SK-N-SH (cell line): ENCODE results near the gene CAPN7. TPM values are rescaled to one million over a fixed set of nuclear protein-coding genes. Genes with fewer than 3 reads are reported as not detected.

Experiments
- CTCF ChIA-PET: fragments of 300-600, 350-600 bp; formaldehyde crosslinking; extraction: SDS; loops from one replicate; lab custom pipeline; 2021; lab: Yijun Ruan, JAX
- POLR2A ChIA-PET: fragments of 350-600 bp; sonication (Branson Sonifier 250); formaldehyde crosslinking; extraction: SDS; loops from one replicate; lab custom pipeline; 2020; ENCODE audit warnings: antibody characterized with exemption, inconsistent platforms; lab: Yijun Ruan, JAX
- DNase-seq: peaks from one replicate; pipeline ENCODE4 v3.0.0; 2012
- H2AFZ ChIP-seq: fragments of 200-600 bp; sonication (generic); 2 replicates; pipeline ENCODE4 v1.8.1; 2016; ENCODE audit warnings: antibody characterized with exemption, mild to moderate bottlenecking, low read depth
- H3F3A ChIP-seq: fragments of 200-600 bp; sonication (generic); replicated peaks from 2 replicates; pipeline ENCODE3; 2016; ENCODE audit warnings: antibody characterized with exemption, mild to moderate bottlenecking; ENCODE audit not compliant: insufficient read depth
- H3K27ac ChIP-seq, 2 experiments: fragments of 200-500 bp in 1 of 2; fragments of 200-600 bp in 1 of 2; sonication (Bioruptor generic) in 1 of 2; sonication (generic), shearing (Covaris generic) in 1 of 2; 2 replicates each; pipeline versions ENCODE4 v1.5.1 to v1.6.1; 2014 to 2016; ENCODE audit warnings: low read depth in 2 of 2, inconsistent platforms in 1 of 2, low read length in 1 of 2, mild to moderate bottlenecking in 1 of 2, mixed read lengths in 1 of 2
- H3K27me3 ChIP-seq: fragments of 200-600 bp; sonication (generic), shearing (Covaris generic); 2 replicates; pipeline ENCODE4 v1.6.1; 2016; ENCODE audit warnings: mixed run types; ENCODE audit not compliant: insufficient read depth
- H3K36me3 ChIP-seq, 2 experiments: fragments of 200-500 bp in 1 of 2; fragments of 200-600 bp in 1 of 2; sonication (Bioruptor generic) in 1 of 2; sonication (generic) in 1 of 2; replicated peaks in 1 of 2; 2 replicates each; pipeline versions ENCODE3 to v1.5.1; 2014 to 2016; ENCODE audit warnings: low read length in 1 of 2, mild to moderate bottlenecking in 1 of 2; ENCODE audit not compliant: insufficient read depth in 2 of 2, control insufficient read depth in 1 of 2
- H3K4me1 ChIP-seq, 2 experiments: fragments of 200-500 bp in 1 of 2; fragments of 200-600 bp in 1 of 2; sonication (Bioruptor generic) in 1 of 2; sonication (generic), shearing (Covaris generic) in 1 of 2; 2 replicates each; pipeline versions ENCODE4 v1.5.1 to v1.6.1; 2014 to 2016; ENCODE audit warnings: low read depth in 1 of 2, low read length in 1 of 2, mixed run types in 1 of 2; ENCODE audit not compliant: insufficient read depth in 2 of 2, control insufficient read depth in 1 of 2
- H3K4me2 ChIP-seq: fragments of 200-600 bp; sonication (generic), shearing (Covaris generic); 2 replicates; pipeline ENCODE4 v1.6.1; 2017; ENCODE audit warnings: mixed run types
- H3K4me3 ChIP-seq, 2 experiments: fragments of 200-500 bp in 1 of 2; fragments of 200-600 bp in 1 of 2; sonication (Bioruptor generic) in 1 of 2; sonication (generic), shearing (Covaris generic) in 1 of 2; 2 replicates each; pipeline versions ENCODE4 v1.5.1 to v1.8.1; 2014 to 2016; ENCODE audit warnings: low read depth in 2 of 2, inconsistent platforms in 1 of 2, low read length in 1 of 2, mild to moderate bottlenecking in 1 of 2, mixed read lengths in 1 of 2, moderate library complexity in 1 of 2
- H3K79me2 ChIP-seq: fragments of 200-600 bp; sonication (generic); 2 replicates; pipeline ENCODE4 v1.8.1; 2017; ENCODE audit warnings: mild to moderate bottlenecking; ENCODE audit not compliant: insufficient read depth
- H3K9ac ChIP-seq: fragments of 200-600 bp; sonication (generic); 2 replicates; pipeline ENCODE4 v1.6.1; 2017; ENCODE audit warnings: mixed run types
- H3K9me2 ChIP-seq: fragments of 200-600 bp; sonication (generic); 2 replicates; pipeline ENCODE4 v1.6.1; 2017; ENCODE audit warnings: mixed run types
- H3K9me3 ChIP-seq: fragments of 200-600 bp; sonication (generic); 2 replicates; pipeline ENCODE4 v1.6.1; 2017; ENCODE audit warnings: mixed run types, mild to moderate bottlenecking, moderate library complexity
- H4K20me1 ChIP-seq: fragments of 200-600 bp; sonication (generic); 2 replicates; pipeline ENCODE4 v1.6.1; 2017; ENCODE audit warnings: mild to moderate bottlenecking, mixed run types; ENCODE audit not compliant: insufficient read depth
- CTCF ChIP-seq: fragments of 200-600 bp; sonication (generic); IDR thresholded peaks from 2 replicates; pipeline ENCODE4 v1.6.1; 2017; ENCODE audit warnings: antibody characterized with exemption, mild to moderate bottlenecking, moderate library complexity
- EZH2phosphoT487 ChIP-seq: fragments of 200-600 bp; sonication (generic); IDR thresholded peaks from 2 replicates; pipeline ENCODE4 v1.6.1; 2017; ENCODE audit warnings: low read depth, mixed run types, mild to moderate bottlenecking, antibody characterized with exemption, moderate library complexity, borderline replicate concordance
- FOSL2 ChIP-seq: IDR thresholded peaks from 2 replicates; pipeline ENCODE4 v1.4.0; 2012; ENCODE audit warnings: low read depth, mild to moderate bottlenecking, moderate library complexity, borderline replicate concordance
- FOXM1 ChIP-seq: IDR thresholded peaks from 2 replicates; pipeline ENCODE4 v1.4.0; 2012; ENCODE audit warnings: low read depth, mild to moderate bottlenecking
- SIN3A ChIP-seq: IDR thresholded peaks from 2 replicates; pipeline ENCODE4 v1.6.1; 2012; ENCODE audit warnings: low read depth, mild to moderate bottlenecking, low read length, moderate library complexity, borderline replicate concordance
- TAF1 ChIP-seq: IDR thresholded peaks from 2 replicates; pipeline ENCODE4 v1.6.1; 2012; ENCODE audit warnings: low read depth, mild to moderate bottlenecking, low read length, moderate library complexity, borderline replicate concordance
- TEAD4 ChIP-seq: IDR thresholded peaks from 2 replicates; pipeline ENCODE4 v1.4.0; 2012; ENCODE audit warnings: mild to moderate bottlenecking, borderline replicate concordance; ENCODE audit not compliant: insufficient read depth
- USF2 ChIP-seq: fragments of 150-350 bp; IDR thresholded peaks from 2 replicates; pipeline ENCODE4 v1.6.1; 2017; ENCODE audit warnings: antibody characterized with exemption, low read length, low read depth, borderline replicate concordance
- YY1 ChIP-seq: IDR thresholded peaks from 2 replicates; pipeline ENCODE4 v1.4.0; 2012; ENCODE audit warnings: low read depth, mild to moderate bottlenecking
- ZBTB33 ChIP-seq: IDR thresholded peaks from 2 replicates; pipeline ENCODE4 v1.4.0; 2012; ENCODE audit warnings: low read depth, borderline replicate concordance
- WGBS: methylation state at CpG from one replicate; pipeline ENCODE4 v1.1.6; 2017; ENCODE audit warnings: low lambda C conversion rate; 5-methylcytosine and 5-hydroxymethylcytosine counted together
- polyA plus RNA-seq, 3 experiments: library from polyadenylated mRNA; depleted of rRNA; stranded (reverse); fragments of >200 nt; gene quantifications; 2 replicates each; pipeline ENCODE4 v1.2.3, GENCODE V29; 2012

The CAPN7 gene
- polyA plus RNA-seq, 1 of the 3 experiments (the other 2 are of a cell fraction) = 7.3 TPM

- no peaks in the 10 kb centered on the region for H3K36me3 ChIP-seq
- no peak overlapping the region for H3K4me3 ChIP-seq
- H3K4me1 ChIP-seq = peaks cover 5 to 9% of the 10 kb centered on the region in 2 experiments; a peak in 2 of 4 replicates
- no peak overlapping the region for H3K9ac ChIP-seq
- no peak overlapping the region for H2AFZ ChIP-seq
- no peaks in the 10 kb centered on the region for H3F3A ChIP-seq
- H3K4me2 ChIP-seq = no peak overlapping the region
- no peak for TF ChIP-seq TEAD4
- no peak for TF ChIP-seq CTCF
- TF ChIP-seq EZH2phosphoT487 = no peak
- no peak for TF ChIP-seq SIN3A
- no peak for TF ChIP-seq USF2
- TF ChIP-seq ZBTB33 = no peak
- TF ChIP-seq FOXM1 = no peak
- TF ChIP-seq, all 33 proteins: peak for 0
- H3K27me3 ChIP-seq = no peaks in the 10 kb centered on the region
- no peak overlapping the region for H3K27ac ChIP-seq
- WGBS = 98% methylated on average over 10 of the region's 10 CpGs
- H3K9me2 ChIP-seq = no peaks in the 10 kb centered on the region
- no peaks in the 10 kb centered on the region; the same call in 1 of the 2 replicates for H3K79me2 ChIP-seq
- ChIA-PET CTCF (interaction anchor here (2.4 to 7.4 kb wide), 3 partner anchors 11 to 117 kb away, joined by 8 to 36 read pairs (median 9); no protein-coding TSS in a partner anchor), POLR2A (no interaction called here)
- H3K9me3 ChIP-seq = no peaks in the 10 kb centered on the region
- H4K20me1 ChIP-seq = no peaks in the 10 kb centered on the region
- DNase-seq = no peak
Measured at GRCh38 chr3:15288331-15289035, 82.4 kb downstream of the CAPN7 start.

GRCh38 chr3:15289661-15290060 is 83.6 kb downstream of the CAPN7 start:
- Histone ChIP-seq H3K9me3 (no peaks in the 10 kb centered on the region), H3K36me3 (no peaks in the 10 kb centered on the region), H3K9ac (no peak overlapping the region), H4K20me1 (no peaks in the 10 kb centered on the region), H3K4me1 (peaks cover 5 to 7% of the 10 kb centered on the region in 2 experiments; a peak in 2 of 4 replicates), H3F3A (no peaks in the 10 kb centered on the region), H3K27me3 (no peaks in the 10 kb centered on the region), H3K4me3 (no peak overlapping the region), H3K27ac (no peak overlapping the region), H3K9me2 (no peaks in the 10 kb centered on the region), H3K4me2 (no peak overlapping the region), H3K79me2 (no peaks in the 10 kb centered on the region; the same call in 1 of the 2 replicates), H2AFZ (no peak overlapping the region)
- DNase-seq = no peak
- POLR2A ChIA-PET = no interaction called here
- WGBS = 100% methylated on average over 1 of the region's 1 CpG
- CTCF ChIA-PET = interaction anchor here (7.4 kb wide), 1 partner anchor 22 kb away, joined by 36 read pairs; no protein-coding TSS in a partner anchor
- no peak for TF ChIP-seq TAF1
- no peak for TF ChIP-seq CTCF
- no peak for TF ChIP-seq ZBTB33
- no peak for TF ChIP-seq YY1
- no peak for TF ChIP-seq FOSL2
